Astrocyte of the spinal cord (primary cell): ENCODE measurements around the gene FFAR3.

Experiments used
- DNase-seq: peaks from one replicate; pipeline ENCODE4 v3.0.0; 2011; ENCODE audit warnings: low read depth, low spot score
- H3K4me3 ChIP-seq: 2 replicates; pipeline ENCODE4 v1.5.1; 2011; ENCODE audit warnings: low read depth, mild to moderate bottlenecking, low read length, moderate library complexity
- CTCF ChIP-seq: IDR thresholded peaks from 2 replicates; pipeline ENCODE4 v1.5.1; 2012; ENCODE audit warnings: low read depth, mild to moderate bottlenecking, low read length, inconsistent platforms
- in situ Hi-C: cut with HindIII; loops from 2 replicates; pipeline ENCODE4 v1.10.0; 2017; ENCODE audit warnings: low sequenced_read_pairs

The FFAR3 gene

GRCh38 chr19:35408284-35409171 is 50.3 kb downstream of the FFAR3 start:
- DNase-seq = no peak
- no peak for TF ChIP-seq CTCF
- in situ Hi-C loops = no loop called here
- no peak overlapping the region for H3K4me3 ChIP-seq

- no peak overlapping the region for H3K4me3 ChIP-seq
- in situ Hi-C loops = no loop called here
- TF ChIP-seq CTCF = no peak
- DNase-seq = no peak
Measured at GRCh38 chr19:35409191-35409590, 50.9 kb downstream of the FFAR3 start.
